Epithelial cell of esophagus (primary cell): ENCODE results near the gene PRDM15.

Source experiments
- DNase-seq: peaks from one replicate; pipeline ENCODE4 v3.0.0; 2010; ENCODE audit warnings: low read depth
- H3K4me3 ChIP-seq: 2 replicates; pipeline ENCODE4 v1.5.1; 2011; ENCODE audit warnings: mild to moderate bottlenecking, low read length, control low read depth
- TF ChIP-seq, protein P1 (sequence below): IDR thresholded peaks from 2 replicates; pipeline ENCODE4 v1.5.1; 2011; ENCODE audit warnings: low read depth, mild to moderate bottlenecking, low read length, control low read depth, inconsistent platforms; ENCODE audit not compliant: insufficient read depth; ENCODE audit errors: missing control alignments

The PRDM15 gene

DNA sequence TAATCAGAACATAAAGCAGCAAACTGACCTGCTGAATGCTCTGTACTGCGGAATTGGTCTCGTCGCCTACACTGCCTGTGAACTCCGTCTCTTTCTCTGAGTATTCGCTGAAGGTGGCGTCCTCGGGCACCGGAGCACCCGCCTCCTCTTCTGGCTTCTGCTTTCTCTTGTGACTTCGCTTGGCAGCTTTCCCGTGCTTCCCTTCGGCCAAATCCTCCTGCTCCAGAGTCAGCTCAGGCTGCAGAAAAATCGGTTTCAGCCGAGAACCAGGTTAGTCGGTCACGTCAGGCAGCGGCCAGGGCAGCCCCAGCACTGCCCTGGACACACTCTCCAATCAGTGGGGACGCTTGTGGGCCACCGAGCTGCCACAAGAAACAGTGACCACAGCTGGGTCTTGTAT, 76.5 kb downstream of the PRDM15 start:
- DNase-seq, result no peak
- TF ChIP-seq, protein P1, sequence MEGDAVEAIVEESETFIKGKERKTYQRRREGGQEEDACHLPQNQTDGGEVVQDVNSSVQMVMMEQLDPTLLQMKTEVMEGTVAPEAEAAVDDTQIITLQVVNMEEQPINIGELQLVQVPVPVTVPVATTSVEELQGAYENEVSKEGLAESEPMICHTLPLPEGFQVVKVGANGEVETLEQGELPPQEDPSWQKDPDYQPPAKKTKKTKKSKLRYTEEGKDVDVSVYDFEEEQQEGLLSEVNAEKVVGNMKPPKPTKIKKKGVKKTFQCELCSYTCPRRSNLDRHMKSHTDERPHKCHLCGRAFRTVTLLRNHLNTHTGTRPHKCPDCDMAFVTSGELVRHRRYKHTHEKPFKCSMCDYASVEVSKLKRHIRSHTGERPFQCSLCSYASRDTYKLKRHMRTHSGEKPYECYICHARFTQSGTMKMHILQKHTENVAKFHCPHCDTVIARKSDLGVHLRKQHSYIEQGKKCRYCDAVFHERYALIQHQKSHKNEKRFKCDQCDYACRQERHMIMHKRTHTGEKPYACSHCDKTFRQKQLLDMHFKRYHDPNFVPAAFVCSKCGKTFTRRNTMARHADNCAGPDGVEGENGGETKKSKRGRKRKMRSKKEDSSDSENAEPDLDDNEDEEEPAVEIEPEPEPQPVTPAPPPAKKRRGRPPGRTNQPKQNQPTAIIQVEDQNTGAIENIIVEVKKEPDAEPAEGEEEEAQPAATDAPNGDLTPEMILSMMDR, result no peak
- no peak overlapping the region for H3K4me3 ChIP-seq

DNA sequence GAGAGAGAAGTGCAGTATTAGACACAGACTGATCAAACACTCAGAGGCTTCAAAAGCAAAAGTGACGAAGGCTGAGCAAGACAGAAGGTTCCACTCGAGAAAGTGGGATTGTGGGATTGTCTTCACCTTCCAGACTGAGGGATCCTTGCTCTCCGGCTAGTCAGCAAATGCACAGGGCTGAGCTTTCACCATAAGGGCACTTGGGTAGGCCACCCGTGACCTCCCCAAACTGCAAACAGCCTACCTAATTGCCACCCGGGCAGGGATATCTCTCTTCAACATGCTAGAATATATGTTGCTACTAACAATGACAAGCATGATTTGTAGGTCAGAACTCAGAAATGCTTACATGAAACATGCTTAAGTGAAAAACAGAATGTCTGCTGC, 77.0 kb downstream of the PRDM15 start:
- no peak for DNase-seq
- TF ChIP-seq, protein P1, result no peak

DNA sequence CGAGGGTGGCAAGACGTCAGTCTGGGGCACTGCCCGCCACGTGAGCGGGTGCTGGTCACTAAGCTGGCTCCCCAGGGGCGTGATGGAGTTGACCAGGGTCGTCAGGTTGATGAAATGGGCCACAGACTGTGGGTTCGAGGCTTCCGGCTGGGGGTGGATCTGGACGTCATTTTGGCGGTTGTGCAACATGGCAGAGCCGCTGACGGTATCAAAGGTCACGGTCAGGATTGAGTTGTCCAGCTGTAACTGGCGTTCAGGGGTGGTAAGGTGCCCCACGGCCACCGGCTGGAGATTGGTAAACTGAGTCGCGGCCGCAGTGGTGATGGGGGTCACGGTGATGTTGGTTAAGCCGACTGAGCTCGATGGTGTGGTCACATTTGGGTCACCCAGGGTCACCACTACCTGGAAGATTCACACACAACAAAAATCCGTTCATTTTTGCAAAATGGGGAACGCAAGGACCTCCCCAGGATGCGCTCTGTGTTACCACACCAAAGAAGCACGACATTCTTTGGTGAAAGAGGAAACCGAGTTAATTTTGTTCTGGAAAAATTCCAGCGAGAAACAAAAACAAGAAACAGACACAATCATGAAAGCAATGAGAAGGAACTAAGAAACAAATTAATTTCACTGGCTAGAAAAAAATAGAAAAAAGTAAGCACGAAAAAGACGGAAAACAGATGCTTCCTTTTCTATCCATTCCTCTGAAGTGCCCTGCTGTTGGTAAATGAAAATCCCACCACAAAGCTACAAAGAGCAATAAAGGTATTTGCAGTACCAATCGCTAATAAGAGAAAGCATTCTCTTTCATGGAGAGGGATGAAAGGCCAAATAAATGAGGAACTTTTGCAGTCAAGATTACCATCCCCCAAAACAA, 77.6 kb downstream of the PRDM15 start:
- DNase-seq, result no peak
- TF ChIP-seq, protein P1, result no peak
- H3K4me3 ChIP-seq, result no peak overlapping the region

More for the DNA sequence above, 77.0 kb downstream of the PRDM15 start:
- H3K4me3 ChIP-seq, result no peak overlapping the region

DNA sequence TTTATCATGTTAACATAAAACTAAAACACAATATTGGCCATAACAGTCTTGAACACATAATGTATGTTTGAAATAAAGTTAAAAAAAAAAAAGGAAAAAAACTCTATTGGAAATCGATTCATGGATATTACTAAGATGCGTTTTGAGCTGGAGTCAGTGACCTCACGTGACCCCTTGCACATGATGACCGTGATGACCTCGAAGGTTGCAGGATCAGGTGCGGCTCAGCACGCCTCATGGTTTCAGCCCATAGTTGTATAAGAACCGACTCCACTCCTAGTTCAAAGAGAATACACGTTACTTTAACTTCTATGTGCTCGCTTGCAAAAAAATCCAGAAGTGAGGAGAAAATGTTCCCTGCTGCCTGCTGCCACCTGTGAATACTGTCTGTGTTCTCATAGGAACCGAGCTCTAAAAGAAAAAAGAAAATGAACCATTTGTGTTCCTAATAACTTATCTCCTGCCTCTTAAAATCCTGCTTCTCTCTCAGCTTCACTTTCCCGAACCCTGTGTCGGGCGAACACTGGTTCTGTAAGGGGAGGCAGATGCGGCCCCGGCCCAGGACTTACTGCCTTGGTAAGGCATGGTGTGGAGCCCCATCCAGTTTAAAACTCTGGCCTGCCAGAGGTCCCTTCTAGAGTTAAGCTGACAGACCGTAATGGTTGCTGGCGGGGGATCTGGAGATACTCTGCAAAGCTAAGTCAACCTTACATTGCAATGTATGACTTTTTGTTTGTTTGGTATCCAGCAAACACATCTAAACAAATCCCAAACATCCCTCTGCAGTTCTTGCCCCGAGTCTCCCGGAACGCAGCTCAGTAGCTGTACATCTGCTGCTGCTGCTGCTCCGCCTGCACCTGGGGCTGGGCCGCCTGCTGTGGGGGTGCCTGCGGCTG, 78.5 kb downstream of the PRDM15 start:
- TF ChIP-seq, protein P1, result no peak
- H3K4me3 ChIP-seq, result no peak overlapping the region
- no peak for DNase-seq

DNA sequence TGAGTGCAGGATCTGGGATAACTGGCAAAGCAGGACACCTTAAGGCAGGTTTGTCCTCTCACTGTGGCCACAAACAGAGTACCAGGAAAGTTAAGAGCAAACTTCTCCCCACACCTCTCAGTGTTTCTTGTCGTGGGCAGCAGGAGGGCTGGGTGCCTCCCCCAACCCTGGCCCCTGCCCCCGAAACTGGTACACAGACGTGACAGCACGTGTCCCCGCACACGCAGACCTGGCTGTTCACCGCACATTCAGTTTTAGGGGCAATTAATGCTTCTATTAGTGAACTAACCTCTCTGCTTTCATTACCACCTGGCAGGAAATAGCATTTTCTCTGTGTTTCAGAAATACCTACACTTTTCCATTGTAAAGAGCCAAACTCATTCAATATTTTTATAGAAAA, 79.4 kb downstream of the PRDM15 start:
- H3K4me3 ChIP-seq, result no peak overlapping the region
- TF ChIP-seq, protein P1, result no peak
- DNase-seq, result no peak

DNA sequence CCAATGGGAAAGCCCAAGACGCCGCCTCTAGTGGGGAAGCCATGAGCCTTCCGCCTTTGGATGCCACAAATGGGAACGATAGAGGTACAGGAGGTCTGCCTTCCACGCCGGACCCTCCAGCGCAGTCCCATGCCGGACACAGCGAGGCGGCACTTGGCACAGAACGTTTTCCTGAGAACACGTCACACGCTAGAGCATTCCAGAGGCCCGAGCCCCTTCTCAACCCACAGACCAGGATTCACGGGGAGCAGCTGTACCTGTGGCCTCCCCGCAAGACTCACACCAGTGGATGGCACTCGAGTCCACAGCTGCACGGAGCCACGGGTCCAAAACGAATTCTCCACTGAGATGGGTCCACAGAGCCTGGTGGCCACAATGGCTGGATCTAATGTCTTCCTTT, 80.8 kb downstream of the PRDM15 start:
- TF ChIP-seq, protein P1, result no peak
- H3K4me3 ChIP-seq, result no peak overlapping the region
- no peak for DNase-seq
